GM18508 (cell line): ENCODE results near the gene C1orf198.

Experiments
- ATAC-seq: cut with Tn5 transposase; IDR thresholded peaks from one replicate; pipeline ENCODE4 v1.9.1; 2021; ENCODE audit warnings: moderate number of reproducible peaks; ENCODE audit not compliant: insufficient read depth, unreplicated experiment

C1orf198 gene

GRCh38 chr1:230867903-230868735, at the start of gene C1orf198:
C1orf198 (minus strand) TSS chr1:230868521; CDS start chr1:230868512, 9 bp downstream.
- ATAC-seq: no peak

GRCh38 chr1:230917284-230918135, 49.2 kb upstream of the C1orf198 start:
- no peak for ATAC-seq

GRCh38 chr1:230916587-230917283, 48.4 kb upstream of the C1orf198 start:
- ATAC-seq: no peak

- ATAC-seq: no peak
Observed at GRCh38 chr1:230915078-230915477, 46.8 kb upstream of the C1orf198 start.

DNA sequence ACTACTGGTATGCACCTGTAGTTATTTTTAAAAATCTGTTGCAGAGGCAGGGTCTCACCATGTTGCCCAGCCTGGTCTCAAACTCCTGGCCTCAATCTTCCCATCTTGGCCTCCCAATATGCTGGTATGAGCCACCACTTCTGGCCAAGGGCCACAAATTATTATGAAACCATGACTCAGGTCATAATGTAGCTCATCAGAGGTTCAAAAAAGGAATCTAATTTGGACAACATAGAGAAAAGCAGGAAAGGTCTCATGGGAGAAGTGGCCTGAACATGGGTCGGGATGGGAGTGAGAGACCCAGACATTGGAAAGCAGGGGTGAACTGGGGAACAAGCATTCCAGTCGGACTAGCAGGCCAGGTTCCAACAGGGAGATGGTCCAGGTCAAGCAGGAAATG, 45.2 kb upstream of the C1orf198 start:
- ATAC-seq: no peak

GRCh38 chr1:230910755-230911117, 42.4 kb upstream of the C1orf198 start:
- no peak for ATAC-seq

GRCh38 chr1:230909974-230910754, 41.8 kb upstream of the C1orf198 start:
- ATAC-seq: no peak

DNA sequence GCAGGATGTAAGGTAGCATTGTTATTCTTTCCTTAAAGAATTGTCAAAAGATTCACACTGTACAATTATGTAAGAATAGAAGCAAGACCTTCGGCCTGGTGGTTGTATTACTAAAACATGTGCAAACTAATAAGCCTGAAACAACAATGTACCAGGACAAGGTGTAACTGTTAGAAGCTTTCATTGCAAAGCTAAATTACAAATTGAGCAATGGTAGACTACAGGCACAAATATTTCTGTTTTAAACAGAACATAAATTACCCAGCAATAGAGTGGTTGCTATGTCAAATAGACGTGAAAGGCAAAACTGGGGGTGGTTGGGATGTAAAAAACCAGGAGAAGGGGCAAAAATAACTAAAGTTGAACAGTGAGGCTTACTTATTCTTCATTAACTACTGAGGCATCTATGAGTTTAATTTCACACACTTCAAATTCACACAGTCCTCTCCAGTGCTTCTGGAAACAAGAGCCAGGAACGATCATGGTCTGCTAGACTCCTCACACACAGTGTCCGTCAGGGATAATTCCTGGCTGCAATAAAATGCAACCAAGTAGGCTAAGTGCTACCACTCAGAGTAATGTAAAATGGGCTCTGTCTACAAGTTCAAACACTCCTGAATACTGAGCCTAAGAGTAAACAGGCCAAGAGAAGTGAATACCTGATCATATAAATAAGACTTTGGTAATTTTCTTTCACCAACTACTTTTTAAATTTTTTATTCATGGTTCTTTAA, 39.3 kb upstream of the C1orf198 start:
- ATAC-seq: no peak

- ATAC-seq: no peak
Observed at GRCh38 chr1:230906226-230906625, 37.9 kb upstream of the C1orf198 start.

DNA sequence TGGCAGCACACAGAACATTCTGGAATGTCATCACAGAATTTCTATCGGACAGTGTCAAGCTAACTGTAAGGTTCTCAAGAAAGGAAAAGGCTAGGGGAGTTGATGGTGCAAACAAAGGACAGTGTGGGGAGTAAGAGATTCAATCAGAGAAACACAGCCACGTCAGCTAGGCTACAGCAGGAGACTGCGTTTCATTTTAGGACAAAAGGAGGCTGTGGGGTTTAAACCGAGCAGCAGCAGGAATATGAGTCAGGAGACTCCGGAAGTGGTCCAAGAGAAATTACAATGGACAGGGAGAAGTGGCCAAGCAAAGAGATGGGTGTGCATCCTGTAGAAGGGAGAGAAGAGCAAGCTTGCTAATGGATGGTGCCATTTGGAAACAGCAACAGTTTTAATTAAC, 37.4 kb upstream of the C1orf198 start:
- no peak for ATAC-seq

- no peak for ATAC-seq
Observed at GRCh38 chr1:230902349-230902923, 34.1 kb upstream of the C1orf198 start.

DNA sequence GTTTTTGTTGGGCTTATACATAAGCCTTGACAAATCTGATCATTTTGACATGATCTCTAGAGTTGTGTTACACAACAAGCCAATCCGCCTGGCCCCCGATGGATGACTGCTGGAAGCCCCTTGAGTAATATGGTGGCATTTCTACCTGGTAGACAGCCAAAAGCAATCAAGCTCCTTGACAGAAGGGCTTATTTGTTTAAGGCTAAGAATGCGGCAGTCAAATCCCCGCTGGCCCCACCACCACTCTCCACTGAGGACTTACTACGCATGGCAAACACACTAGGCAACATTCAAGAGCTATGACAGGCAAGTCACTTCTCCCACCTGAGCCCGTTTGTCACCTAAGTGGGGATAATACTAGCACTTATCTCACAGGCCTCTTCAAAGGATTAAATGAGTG, 33.4 kb upstream of the C1orf198 start:
- ATAC-seq: no peak

DNA sequence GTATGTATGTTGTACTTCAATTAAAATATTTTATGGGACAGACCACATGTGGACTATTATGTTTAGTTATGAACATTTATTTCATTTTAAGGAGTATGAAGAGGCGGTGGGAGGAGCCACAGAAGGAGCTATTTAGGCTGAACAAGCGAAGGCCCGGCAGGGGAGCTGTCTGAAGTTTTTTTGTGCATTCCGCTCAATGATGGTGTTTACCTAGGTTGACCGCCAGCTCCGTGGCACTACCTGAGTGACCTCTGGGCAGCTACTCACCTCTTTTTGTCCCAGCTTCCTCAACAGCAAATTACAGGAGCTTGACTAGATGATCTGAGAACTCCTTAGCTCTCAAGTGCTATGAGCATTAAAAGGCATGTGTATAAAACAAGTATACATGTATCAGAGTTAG, 32.7 kb upstream of the C1orf198 start:
- no peak for ATAC-seq

GRCh38 chr1:230899841-230900251, 31.5 kb upstream of the C1orf198 start:
- no peak for ATAC-seq

DNA sequence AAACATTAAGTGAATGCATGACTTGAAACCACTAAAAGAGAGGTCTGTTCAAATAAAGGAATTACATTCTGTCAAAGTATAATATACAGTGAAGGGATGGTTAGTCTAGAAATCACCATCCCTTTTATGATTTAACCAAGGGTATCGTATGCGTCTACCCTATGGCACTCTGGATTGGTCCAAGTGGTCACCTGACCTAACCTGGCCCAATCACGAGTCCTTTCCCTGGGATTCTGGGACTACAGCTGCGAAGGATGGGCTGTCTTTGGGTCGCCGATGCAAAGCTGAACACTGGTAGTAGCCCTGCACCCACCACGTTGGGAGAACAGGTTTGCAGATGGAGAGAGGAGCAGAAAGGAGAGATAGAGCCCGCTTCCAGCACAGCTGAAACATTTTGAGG, 30.4 kb upstream of the C1orf198 start:
- ATAC-seq: no peak

DNA sequence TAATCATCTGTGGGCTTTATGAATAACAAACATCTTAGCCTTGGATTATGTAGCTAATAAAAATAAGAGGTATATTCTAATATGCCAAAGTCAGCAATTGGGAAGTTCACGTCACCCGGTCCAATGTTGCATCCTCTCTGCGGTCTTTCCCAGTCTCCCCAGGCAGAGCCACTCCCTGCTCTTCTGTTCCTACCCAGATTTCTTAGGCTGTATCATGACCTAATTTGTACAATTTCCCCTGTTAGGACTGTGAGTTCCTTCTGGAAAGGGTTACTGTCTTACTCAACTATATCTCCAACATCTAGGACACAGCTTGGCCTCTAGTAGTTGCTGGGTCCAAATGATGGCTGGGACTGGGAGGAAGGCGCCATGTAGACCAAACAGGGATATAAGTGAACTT, 29.8 kb upstream of the C1orf198 start:
- no peak for ATAC-seq

DNA sequence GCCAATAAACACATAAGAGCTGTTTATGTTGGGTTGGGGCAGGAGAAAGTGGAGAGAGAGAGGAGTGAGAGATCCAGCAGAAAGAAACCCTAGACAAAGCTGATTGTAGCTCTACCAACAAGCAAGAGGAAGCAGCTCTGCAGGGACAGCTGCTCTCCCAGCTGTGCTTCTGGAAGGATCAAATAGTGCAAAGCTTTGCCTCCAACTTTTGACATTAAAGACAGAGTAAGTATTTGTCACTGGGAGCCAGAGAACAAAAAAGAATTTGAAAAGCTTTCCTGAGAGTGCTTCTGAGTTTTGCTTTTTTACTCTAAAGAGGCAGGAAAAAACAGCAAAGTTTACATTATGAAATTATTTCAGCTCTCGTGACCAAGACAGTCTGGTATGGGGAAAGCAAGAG, 28.5 kb upstream of the C1orf198 start:
- no peak for ATAC-seq

DNA sequence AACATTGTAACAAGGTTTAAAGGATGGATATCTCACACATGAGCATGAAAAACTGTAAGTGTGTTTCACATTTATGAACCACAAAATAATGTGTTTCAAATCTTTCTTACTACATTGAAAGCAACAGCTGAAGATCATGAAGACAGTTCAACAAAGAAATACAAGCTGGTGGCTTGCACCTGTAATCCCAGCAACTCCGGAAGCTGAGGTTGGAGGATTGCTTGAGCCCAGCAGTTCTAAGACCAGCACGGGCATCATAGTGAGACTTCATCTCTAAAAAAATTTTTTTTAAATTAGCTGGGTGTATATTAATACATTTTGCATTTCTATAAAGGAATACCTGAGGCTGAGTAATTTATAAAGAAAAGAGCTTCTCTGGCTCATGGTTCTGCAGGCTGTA, 27.1 kb upstream of the C1orf198 start:
- no peak for ATAC-seq

DNA sequence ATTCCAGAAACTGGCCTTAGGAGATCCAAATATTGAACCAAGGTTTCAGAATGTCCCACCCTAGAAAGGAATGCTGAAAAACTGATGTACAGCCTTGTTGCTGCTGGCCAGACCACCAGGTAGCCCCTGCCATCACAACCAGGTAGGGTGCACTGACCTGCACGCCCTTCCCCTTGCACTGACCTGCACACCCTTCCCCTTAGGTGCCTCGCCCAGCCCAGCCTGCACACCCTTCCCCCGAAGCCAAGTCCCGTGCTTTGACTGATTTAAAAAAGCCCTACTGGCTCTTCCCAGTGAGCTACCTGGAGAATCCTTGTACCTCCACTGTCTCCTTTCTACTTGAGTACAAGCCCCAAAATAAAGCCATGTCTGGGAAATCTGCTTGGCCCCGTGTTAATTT, 26.3 kb upstream of the C1orf198 start:
- ATAC-seq: no peak
